GM03348 (cell line): ENCODE results near the gene DDIT4.
"Not testable (repeated sequence)": the region's sequence is repeated elsewhere in the genome, so short reads cannot be mapped to it uniquely, and the experiment has no call there.

Experiments used
- DNase-seq: peaks from one replicate; pipeline ENCODE4 v3.0.0; 2012; ENCODE audit warnings: low spot score

DDIT4 gene, protein sequence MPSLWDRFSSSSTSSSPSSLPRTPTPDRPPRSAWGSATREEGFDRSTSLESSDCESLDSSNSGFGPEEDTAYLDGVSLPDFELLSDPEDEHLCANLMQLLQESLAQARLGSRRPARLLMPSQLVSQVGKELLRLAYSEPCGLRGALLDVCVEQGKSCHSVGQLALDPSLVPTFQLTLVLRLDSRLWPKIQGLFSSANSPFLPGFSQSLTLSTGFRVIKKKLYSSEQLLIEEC

DNA sequence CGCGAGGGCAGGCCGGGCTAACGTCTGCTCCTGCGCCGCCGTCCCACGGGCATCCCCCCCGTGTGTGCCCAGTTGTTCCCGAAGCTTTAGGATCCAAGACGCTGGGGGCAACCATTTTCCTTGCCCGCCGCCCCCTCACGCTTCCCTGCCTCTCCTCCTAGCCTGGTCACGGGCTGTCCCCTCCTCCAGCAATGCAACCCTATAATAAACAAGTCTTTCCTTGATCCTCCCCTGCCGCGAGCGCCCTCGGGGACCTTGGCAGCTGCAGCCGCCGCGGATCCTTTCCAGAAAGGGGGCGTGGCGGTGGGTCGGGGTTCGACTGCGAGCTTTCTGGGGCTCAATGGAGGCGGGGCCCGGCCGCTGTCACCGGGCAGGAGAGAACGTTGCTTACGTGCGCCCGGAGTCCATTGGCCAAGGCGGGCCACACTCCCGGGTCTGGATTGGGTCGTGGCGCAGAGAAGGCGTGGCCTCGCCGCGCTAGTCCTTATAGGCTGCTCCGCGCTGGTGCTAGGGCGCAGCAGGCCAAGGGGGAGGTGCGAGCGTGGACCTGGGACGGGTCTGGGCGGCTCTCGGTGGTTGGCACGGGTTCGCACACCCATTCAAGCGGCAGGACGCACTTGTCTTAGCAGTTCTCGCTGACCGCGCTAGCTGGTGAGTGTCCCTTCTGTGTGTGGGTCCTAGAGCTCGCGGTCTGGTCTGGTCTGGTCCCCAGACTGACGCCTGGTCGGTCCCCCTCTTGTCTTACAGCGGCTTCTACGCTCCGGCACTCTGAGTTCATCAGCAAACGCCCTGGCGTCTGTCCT, at the start of gene DDIT4:
DDIT4 (plus strand) TSS at position 515 of the 803 bp plus-strand sequence. CDS start 293 bp downstream, outside the sequence.
- DNase-seq = peak; percentile 100

DNA sequence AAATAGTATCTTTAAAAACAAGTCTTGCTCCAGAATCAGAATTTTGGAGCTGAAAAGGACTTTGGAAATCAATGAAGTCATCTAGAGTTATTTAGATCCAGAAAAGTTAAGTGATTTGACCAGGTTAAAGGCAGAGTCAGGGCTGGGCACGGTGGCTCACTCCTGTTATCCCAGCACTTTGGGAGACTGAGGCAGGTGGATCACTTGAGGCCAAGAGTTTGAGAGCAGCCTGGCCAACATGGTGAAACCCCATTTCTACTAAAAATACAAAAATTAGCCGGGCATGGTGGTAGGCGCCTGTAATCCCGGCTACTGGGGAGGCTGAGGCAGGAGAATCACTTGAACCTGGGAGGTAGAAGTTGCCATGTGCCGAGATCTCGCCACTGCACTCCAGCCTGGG, 49.5 kb upstream of the DDIT4 start:
- not testable (repeated sequence) for DNase-seq

DNA sequence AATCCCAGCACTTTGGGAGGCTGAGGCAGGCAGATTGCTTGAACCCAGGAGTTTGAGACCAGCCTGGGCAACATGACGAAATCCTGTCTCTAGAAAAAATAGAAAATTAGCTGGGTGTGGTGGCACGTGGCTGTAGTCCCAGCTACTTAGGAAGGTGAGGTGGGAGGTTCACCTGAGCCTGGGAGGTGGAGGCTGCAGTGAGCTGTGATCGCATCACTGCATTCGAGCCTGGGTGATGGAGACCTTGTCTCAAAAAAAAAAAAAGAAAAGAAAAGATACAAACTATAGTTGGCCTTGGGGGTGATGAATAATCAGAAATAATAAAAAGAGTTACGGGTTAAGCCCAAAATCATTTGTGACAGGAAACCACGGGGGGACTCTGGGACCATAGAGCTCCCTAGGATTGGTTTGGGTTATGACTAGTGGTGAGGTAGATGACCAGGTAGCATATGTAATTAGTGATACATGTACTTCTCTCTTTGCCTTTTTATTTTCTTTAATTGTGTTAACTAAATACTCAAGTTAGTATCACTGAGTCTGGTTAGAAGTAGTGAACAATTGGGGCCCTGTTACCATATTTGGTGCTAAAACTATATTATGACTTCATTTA, 47.2 kb upstream of the DDIT4 start:
- no peak for DNase-seq

DNA sequence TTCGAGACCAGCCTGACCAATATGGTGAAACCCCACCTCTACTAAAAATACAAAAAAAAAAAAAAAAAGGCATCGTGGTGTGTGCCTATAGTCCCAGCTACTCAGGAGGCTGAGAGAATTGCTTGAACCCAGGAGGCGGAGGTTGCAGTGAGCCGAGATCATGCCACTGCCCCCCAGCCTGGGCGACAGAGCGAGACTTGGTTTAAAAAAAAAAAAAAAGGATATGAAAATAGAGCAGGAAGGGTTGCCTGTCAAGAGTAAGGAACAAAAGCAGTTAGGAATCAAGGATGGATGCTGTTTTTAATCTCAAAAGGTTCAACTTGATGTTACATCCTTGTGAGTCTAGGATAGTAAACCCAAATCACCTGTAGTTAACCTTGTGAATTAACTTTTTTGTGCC, 45.9 kb upstream of the DDIT4 start:
- DNase-seq = no peak

DNA sequence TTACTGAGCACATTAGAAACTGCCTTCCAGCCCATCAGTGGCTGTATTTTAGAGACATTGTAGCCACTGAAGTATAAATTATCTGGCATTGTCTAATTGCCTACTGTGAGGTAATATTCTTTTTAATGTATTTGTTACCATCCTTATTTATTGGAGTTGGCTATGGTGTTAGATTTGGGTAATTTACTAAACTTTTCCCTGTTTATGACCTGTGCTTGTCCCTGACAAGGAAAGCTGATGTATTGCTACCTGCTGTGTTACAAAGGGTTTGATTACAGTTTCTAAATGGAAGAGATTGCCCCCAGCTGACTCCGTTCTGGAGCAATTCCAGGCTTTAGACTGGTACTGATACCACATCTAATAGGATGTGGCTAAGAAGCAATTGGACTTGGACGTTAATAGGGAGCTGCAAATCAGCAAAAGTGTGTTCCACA, 45.4 kb upstream of the DDIT4 start:
- DNase-seq = no peak

DNA sequence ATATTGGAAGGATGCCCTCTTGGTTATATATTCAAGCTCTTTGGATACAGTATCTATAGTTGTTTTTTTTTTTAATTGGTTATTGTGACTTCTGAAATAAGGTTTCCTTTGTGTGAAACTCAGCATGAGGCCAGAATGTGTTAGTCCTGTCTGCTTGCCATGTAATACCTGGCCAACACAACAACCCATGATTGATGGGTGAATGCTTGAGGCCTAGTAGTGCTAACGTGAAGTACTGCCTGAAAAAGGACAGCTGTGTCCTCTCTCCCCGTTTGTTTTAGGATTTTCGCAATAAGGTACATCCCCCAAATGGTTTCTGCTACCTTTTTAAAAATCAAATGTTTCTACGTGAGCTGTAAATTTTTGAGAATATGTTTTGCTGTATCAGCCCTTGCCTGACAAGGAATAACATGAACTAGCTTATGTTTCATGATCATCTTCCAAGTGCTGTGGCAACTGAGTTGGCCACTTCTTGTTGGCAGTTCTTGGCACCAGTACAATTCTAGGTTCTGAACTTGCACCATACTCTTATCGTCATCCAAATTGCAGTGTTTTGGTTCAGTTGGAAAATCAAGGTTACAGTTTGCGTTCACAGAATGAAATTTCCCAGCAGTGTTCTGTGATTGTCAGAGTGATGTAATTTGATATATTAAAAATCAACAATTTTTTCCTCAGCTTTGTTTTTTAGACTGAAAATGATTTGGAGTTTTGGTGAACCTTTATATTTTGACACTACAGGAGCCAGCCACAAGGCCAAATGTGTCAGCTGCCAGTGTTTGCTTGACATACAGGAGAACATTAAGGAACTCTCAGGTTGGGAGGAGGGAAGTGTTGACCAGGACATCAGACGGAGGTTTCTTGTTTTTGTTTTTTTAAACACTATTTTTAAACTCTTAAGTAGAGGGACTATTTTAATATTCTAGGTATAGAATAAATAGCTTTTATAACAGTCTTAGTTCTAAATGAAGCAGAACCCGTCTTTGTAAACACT, 44.2 kb upstream of the DDIT4 start:
- DNase-seq = no peak

DNA sequence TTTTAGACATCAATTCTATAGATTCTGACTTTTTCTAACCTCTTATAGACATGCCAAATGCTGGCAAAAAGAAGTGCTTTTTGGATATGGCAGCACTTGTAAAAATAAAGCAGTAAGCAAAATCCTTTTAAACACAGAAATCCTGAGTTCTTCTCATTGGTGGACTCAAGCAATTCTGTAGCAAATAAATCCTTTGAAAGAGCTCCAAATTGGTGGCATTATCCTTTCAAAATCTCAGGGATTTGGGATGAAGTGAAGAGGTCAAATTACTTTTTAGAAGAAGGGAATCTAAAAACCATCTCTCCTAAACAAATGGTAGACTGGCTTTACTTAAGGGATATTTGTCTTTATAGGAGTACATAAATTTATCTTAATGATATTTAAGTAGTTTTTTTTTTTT, 40.1 kb upstream of the DDIT4 start:
- DNase-seq = no peak

DNA sequence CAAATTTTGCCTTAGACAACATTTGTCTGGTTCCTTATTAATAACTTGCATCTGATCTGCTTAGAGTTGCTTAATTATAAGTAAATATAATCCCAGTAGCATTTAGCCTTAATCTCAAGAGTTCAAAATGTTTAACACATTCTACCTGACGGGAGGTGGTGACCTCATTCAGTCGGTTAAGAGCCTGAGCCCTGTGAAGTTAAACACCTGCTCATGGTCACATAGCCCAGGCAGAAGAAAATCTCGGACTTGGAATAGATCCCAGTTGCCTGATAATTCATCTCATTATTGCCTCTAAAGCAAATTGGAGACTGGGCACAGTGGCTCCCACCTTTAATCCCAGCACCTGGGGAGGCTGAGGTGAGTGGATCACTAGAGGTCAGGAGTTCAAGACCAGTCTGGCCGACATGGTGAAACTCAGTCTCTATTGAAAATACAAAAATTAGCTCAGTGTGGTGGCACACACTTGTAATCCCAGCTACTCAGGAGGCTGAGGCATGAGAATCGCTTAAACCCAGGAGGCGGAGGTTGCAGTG, 39.1 kb upstream of the DDIT4 start:
- DNase-seq = no peak

DNA sequence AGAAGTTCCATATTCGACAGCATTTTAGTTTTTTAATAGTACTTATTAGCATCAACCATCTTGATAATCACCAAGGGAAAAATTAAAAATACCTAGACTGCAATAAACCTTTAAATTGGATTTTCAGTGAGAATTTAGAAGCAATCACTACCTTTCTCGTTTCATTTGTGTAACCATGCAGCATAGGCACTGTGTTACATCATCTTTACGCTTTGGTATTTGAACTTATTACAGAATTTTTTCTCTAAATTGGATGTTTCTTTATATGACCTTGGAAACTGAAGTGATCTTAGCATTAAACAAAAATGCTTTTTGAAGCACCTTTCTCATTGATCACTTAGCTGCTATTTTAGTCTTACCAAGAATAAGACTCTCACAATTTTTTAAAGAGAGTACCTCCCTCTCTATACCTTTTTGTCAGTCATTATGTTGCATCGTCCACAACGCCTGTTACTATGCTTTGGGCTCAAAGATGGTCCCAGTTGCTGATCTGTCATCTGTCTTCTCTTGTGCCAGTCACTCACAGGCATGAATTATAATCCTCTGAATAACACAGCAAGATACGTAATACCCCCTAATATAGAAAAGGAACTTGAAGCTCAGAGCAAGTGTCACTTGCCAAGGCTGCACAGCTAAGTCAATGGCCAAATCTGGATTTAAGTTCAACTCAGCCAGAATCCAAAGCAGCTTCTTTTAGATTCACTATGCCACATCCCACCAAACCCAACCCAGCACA, 38.0 kb upstream of the DDIT4 start:
- DNase-seq = no peak

DNA sequence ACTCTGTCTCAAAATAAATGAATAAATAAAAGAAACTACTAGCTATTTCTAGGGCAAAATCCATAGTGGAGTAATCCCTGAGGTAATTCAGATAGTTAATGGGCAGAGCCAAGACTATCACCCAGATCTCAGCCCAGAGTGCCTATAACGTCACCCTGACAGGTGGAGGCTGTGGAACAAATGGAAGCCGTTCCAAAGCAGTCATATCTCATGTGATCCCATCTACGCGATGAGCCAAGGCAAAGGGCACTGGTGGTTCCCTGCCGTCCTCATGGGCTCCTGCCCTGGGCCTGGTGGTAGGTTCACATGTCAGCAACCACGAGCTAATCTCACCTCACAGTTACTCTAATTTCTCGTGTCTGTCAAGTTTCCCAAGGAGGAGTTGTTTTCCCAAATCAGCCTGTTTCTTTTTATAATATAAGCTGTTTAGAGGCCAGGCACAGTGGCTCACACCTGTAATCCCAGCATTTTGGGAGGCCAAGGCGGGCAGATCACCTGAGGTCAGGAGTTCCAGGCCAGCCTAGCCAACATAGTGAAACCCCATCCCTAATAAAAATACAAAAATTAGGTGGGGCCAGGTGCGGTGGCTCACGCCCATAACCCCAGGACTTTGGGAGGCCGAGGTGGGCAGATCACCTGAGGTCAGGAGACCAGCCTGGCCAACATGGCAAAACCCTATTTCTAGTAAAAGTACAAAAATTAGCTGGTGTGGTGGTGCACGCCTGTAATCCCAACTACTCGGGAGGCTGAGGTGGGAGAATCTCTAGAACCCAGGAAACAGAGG, 35.1 kb upstream of the DDIT4 start:
- no peak for DNase-seq

DNA sequence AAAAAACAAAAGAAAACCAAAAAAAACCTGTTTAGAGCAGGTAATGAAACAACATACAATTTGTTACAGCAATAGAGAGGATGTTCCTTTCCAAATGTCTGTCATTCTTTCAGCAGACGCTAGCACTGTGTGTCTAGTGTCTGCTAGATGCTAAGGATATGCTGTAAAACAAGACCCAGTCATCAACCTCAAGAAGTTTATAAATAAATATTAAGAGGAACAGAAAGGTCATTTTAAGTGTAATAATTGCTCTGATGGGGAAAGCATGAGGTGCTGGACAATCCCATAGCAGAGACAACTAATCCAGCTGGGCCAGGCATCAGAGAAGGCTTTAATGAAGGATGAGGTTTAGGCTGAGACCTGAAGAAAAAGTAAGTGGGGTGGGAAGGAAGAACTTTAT, 34.3 kb upstream of the DDIT4 start:
- DNase-seq = no peak

DNA sequence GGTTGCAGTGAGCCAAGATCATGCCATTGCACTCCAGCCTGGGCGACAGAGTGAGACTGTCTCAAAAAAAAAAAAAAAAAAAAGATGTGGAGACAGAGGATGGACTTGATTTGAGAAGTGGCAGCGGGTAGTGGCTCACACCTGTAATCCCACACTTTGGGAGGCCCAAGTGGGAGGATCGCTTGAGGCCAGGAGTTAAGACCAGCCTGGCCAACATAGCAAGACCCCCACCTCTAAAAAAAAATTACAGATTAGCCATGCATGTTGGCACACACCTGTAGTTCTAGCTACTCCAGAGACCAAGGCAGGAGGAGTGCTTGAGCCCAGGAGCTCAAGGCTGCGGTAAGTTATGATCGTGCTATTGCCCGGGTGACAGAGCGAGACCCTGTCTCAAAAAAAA, 33.4 kb upstream of the DDIT4 start:
- no peak for DNase-seq

DNA sequence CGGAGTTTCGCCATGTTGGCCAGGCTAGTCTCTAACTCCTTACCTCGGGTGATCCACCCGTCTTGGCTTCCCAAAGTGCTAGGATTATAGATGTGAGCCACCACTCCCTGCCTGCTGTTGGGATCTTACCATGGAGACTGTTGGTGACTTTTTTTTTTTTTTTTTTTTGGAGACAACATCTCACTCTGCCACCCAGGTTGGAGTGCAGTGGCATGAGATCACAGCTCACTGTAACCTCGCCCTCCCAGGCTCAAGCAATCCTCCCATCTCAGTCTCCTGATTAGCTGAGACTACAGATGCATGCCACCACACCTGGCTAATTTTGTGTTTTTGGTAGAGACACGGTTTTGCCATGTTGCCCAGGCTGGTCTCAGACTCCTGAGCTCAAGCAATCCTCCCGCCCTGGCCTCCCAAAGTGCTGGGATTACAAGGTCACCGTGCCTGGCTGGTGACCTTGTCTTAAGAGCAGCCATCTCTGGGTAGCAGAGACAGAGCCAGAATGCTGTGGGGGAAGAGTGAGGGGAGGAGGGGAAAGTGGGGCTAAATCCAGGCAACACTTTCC, 32.0 kb upstream of the DDIT4 start:
- DNase-seq = no peak

DNA sequence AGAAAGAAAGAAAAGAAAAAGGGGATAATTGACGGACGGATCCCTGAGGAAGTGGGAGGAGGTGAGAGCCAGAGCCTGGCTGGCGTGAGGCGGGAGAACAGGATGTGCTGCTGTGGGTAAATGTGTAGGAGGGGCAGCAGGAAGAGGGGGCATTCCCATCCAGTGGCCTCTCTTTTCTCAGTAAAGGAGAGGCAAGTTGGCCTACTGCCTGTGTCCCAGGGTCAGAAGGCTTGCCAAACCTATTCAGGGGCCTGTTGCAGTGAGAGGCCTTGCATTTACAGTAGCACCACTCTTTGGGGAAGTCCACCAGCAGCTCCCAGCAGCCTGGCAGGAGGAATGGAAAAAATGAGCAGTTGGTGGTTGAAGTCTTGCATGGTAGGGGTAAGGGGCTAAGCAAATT, 31.0 kb upstream of the DDIT4 start:
- DNase-seq = no peak

DNA sequence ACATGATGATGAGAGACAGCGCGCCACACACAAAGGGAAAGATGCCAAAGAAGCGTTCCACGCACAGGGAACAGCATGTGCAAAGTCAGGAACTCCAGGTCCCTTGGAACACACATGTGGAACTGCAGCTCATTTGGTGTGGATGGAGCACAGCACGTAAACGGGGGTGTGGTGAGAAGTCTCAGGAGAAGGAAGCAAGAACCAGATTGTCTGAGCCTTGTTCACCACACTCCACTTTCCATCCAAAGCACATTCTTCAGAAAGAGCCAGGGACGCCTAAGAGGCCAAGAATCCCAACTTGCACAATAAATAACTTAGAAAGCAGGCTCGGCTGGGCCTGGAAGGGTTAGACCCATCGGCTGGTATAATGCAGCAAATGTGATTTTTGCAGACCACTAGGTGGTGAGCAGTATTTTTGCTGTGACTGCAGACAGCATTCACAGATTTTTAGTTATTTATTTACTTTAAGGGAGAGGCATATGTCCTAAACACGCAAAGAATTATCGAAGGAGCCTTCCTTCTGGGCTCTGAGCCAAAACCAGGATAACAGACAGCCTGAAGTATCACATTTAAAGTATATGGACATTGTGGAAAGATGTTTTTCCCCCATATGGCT, 29.8 kb upstream of the DDIT4 start:
- peak; percentile 89 for DNase-seq

DNA sequence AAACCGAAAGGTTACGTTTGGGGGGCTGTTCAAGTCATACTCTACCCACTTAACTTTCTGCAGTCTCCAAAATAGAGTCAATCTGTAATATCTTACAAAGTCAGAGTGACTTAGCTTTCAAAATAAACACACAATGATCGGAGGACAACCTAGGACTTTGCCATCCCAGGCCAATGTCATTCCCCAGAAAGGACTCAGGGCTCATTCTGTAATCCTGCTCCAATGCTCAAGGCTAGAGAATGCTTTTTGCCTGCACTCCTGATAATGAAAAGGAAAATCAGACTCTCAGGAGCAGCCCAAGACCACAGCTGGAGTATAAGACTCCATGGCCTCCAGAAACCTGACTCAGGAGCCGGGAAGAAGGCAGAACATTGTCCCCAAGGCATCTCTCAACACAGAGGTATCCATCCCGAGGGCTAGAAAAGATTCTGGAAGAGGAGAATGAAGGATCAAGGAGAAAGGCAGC, 29.1 kb upstream of the DDIT4 start:
- DNase-seq = no peak

DNA sequence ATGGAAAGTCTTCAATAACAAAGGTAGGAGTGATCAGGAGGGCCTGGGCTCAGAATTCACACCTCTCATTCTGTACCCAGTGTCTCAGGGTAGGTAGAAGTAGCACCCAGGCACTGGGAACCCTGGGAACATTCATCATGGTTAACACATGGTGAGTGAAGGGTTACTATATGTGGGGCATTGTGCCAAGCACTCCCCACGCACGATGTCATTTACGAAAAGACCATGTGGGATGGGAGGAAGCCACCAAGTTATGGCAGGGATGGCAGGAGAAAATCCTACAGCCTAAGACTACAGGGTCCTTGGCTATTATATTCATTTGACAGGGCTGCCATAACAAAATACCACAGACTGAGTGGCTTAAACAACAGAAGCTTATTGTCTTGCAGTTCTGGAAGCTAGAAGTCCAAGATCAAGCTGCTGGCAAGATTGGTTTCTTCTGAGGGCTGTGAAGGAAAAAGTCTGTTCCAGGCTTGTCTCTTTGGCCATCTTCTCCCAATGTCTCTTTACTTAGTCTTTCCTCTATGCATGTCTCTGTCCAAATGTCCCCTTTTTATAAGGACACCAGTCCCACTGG, 27.7 kb upstream of the DDIT4 start:
- no peak for DNase-seq

DNA sequence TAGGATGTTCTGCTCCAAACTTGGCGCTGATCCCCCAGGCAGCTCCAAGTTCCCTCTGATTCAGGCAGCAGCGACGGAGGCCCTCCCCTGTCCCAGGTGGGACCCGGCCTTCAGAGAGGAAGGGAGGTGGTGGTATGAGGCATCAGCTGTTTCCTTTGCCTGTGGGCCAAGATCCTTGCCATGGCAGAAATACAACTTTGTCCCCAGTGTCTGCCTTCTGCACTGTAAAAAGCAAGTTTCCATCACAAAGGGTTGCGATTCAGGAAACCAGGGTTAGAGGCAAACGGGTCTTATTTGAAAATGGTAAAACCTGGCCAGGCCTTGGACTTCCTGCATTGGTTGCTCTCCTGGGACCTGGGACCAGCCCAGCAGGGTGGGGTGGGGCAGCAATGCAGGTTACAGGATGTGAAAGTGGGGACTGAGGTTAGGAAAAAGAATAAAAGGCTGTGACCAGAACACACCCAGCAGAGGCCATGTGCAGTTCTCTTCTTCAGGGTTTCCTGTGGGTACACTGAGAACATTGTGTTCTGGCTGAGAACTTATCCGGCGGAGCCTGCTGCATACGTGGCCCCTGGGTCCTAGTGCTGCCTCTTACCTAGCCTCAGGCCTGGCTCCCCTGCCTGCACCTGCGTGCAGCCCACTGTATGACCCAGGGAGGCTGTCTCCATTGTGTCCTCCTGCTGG, 25.1 kb upstream of the DDIT4 start:
- no peak for DNase-seq
